ENCODE measurements around the gene FIP1L1.

GRCh38 chr4:53436251-53436650 lies 58.8 kb downstream of the FIP1L1 start:
- TF ChIP-seq GATA3 (IDR thresholded peaks at IDR 0.05; ENCODE audit: low read depth, low read length) (no peak), GATA2 (IDR thresholded peaks at IDR 0.05; ENCODE audit: low read depth, low read length) (no peak)

Measured in SH-SY5Y (cell line).